Subcutaneous abdominal adipose tissue (tissue), 5 donors: Measurements from ENCODE around the gene HTR2A.

ENCODE experiments used
- H3K27ac ChIP-seq: one replicate; pipeline ENCODE4 v1.7.0; 2013; ENCODE audit warnings: low read depth, mild to moderate bottlenecking, inconsistent platforms, low read length, moderate library complexity
- H3K27me3 ChIP-seq, 5 donors: one replicate each; pipeline ENCODE4 v1.7.0; 2013; ENCODE audit warnings: low read length in 5 of 5, inconsistent platforms in 1 of 5; ENCODE audit not compliant: control insufficient read depth in 5 of 5, insufficient read depth in 4 of 5
- H3K36me3 ChIP-seq, 5 donors: one replicate each; pipeline ENCODE4 v1.7.0; 2013; ENCODE audit warnings: low read length in 5 of 5; ENCODE audit not compliant: control insufficient read depth in 5 of 5, insufficient read depth in 5 of 5
- H3K4me1 ChIP-seq, 5 donors: one replicate each; pipeline ENCODE4 v1.7.0; 2013; ENCODE audit warnings: low read length in 5 of 5, mild to moderate bottlenecking in 3 of 5, moderate library complexity in 1 of 5; ENCODE audit not compliant: control insufficient read depth in 5 of 5, insufficient read depth in 5 of 5
- H3K4me3 ChIP-seq, 5 donors: one replicate each; pipeline ENCODE4 v1.7.0; 2013; ENCODE audit warnings: low read length in 5 of 5, low read depth in 1 of 5
- H3K9ac ChIP-seq, 5 donors: one replicate each; pipeline ENCODE4 v1.7.0; 2013; ENCODE audit warnings: low read length in 5 of 5, mild to moderate bottlenecking in 4 of 5, moderate library complexity in 3 of 5
- H3K9me3 ChIP-seq, 5 donors: one replicate each; pipeline ENCODE4 v1.7.0; 2013; ENCODE audit warnings: low read length in 5 of 5; ENCODE audit not compliant: control insufficient read depth in 5 of 5
- donor health status: healthy.
- donor health status: healthy.
- donor health status: healthy.
- donor health status: healthy.
- donor health status: healthy.

Gene HTR2A

DNA sequence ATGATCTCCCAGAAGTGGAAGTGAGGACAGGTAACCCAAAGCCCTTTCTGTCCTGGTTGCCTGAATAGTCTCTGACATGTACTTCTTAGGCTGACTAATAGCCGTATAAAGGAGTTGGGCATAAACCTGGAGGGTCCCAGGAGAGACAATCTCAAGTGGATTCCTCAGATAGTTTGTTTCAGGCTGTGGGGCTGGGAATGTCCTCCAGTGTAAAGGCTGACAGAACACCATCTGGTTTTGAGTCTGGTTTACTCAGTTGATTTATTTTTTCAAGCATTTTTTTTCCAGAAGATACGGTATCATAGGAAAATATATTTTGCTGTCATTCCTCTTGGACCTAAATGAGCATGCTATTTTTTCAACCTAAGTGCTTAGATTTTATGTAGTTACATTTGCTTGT lies 15.2 kb downstream of the HTR2A start:
- Histone ChIP-seq H3K27me3 (peaks cover 0 to 5% (median 2%) of the 10 kb centered on the region in 5 donors), H3K9me3 (no peaks in the 10 kb centered on the region), H3K27ac (no peak overlapping the region), H3K9ac (no peak overlapping the region), H3K4me3 (no peak overlapping the region), H3K36me3 (no peaks in the 10 kb centered on the region), H3K4me1 (no peaks in the 10 kb centered on the region)

DNA sequence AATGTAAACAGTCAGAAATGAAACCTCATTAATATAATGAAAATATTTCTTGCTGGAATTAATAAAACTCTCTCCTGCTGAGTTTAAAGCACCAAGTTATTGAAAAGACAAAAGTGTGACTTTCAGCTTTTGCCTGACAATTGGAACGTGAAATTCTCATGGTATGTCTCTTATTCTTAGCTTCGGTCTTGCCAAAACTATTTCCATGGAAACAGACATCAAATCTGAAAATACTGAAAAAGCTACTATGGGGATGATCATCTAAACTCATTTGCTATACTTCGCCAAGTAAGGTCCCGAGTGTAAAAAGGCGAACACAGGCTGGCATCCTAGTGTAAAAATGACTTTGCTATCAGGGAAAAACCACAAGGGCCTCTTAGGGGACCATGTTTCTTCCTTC lies 22.8 kb downstream of the HTR2A start:
- Histone ChIP-seq H3K27ac (no peak overlapping the region), H3K36me3 (no peaks in the 10 kb centered on the region), H3K27me3 (peaks cover 0 to 2% (median 0%) of the 10 kb centered on the region in 5 donors), H3K4me1 (no peaks in the 10 kb centered on the region), H3K4me3 (no peak overlapping the region), H3K9ac (no peak overlapping the region), H3K9me3 (no peaks in the 10 kb centered on the region)

DNA sequence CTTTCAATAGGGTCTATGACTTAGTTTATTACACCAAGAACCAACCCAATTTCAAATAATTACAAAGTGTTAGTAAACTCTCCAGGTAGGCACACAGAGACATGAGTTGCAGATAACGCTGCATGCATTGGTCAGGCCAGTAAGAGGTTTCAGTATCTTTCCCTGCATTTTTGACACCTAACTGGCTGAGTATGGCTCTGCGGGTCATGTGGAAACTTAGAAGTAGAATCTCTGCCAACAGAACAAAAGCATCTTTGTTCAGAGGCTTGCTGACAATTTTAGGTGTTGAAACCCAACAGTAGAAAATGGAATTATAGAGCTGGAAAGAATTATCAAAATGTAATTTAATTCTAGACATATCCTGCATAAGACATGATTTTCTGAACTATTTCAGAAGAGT lies 25.3 kb downstream of the HTR2A start:
- Histone ChIP-seq H3K9me3 (no peaks in the 10 kb centered on the region), H3K27me3 (no peaks in the 10 kb centered on the region)

DNA sequence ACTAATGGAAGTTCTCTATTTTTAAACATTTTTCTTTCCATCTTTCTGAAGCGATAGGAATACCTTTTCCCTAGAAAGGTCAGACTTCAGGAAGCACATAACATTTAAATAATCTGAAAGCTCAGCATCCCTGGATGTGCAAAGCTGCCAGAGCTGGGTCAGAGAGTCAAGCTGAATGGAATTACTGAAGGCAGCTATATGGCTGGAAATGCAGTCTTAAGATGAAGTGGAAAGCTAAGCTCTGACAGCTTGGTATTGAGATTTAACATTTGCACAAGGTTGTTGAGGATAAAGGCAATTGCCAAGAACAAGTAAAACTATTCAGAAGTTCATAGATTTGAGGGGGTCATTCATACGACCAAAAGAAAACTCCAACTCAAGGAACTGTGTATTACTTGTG lies 28.8 kb downstream of the HTR2A start:
- Histone ChIP-seq H3K9me3 (no peaks in the 10 kb centered on the region), H3K27ac (no peak overlapping the region), H3K36me3 (no peaks in the 10 kb centered on the region), H3K27me3 (no peaks in the 10 kb centered on the region), H3K9ac (no peak overlapping the region), H3K4me1 (no peaks in the 10 kb centered on the region), H3K4me3 (no peak overlapping the region)

More for the DNA sequence above, 25.3 kb downstream of the HTR2A start:
- no peak overlapping the region for H3K9ac ChIP-seq
- H3K36me3 ChIP-seq = no peaks in the 10 kb centered on the region
- no peaks in the 10 kb centered on the region for H3K4me1 ChIP-seq
- no peak overlapping the region for H3K4me3 ChIP-seq
- H3K27ac ChIP-seq = no peak overlapping the region

DNA sequence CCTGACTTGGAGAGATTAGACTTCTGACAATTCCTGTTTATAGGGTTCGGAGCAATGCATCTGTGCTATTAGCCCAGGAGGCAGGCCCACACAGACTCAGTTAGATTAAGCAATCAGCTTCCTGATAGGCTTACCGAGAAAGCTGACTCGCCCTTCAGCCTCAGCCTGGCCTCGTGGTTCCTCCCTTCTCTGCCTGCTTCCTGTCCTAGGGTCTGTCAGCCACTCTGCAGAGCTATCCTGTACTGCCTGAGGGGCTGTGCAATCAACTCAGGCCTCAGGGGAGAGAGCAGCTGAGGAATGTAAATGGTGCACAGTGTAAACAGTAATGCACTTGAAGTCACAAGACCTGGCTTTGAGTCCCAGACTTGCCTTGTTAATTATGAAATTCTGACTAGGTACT lies 30.7 kb downstream of the HTR2A start:
- Histone ChIP-seq H3K9me3 (no peaks in the 10 kb centered on the region), H3K9ac (no peak overlapping the region), H3K36me3 (no peaks in the 10 kb centered on the region), H3K4me1 (no peaks in the 10 kb centered on the region), H3K27me3 (no peaks in the 10 kb centered on the region), H3K27ac (no peak overlapping the region), H3K4me3 (no peak overlapping the region)

DNA sequence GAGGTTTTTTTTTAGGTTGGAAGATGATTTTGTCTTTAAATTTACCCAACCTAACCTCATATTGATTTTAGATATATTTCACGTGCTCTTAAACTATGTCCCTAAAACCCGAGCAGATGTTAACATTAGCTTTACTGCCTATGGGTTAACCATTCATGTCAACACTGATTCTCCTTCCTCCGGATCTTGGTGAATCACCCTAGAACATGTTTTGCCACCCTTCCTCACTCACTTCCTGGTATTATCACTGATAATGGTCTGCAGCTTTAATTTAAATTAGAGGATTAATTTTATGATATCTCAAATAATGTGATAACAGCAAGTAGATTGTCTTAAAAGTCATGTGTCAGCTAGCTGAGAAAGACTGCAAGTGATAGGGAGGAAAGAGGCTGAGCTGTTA lies 31.9 kb downstream of the HTR2A start:
- no peaks in the 10 kb centered on the region for H3K27me3 ChIP-seq
- H3K9ac ChIP-seq = no peak overlapping the region
- H3K27ac ChIP-seq = no peak overlapping the region
- no peak overlapping the region for H3K4me3 ChIP-seq
- H3K4me1 ChIP-seq = no peaks in the 10 kb centered on the region
- H3K36me3 ChIP-seq = no peaks in the 10 kb centered on the region
- H3K9me3 ChIP-seq = no peaks in the 10 kb centered on the region

DNA sequence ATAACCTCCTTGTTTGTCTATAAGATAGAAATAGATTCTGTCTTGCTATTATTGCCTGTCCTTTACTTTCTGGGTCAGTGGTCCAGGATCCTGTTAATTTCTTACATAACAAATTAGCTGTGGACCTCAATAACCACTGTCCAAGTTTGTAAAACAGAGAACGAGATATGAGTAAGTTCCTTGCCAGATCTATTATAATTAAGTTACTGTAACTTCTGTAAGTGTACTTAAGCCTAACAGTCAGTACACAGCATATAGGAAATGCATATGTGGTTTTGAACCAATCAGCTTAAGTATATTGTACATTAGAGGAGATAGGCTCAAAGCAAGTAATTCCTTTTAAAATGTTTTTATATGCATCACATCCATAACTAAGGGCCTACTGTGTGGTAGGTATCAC lies 34.9 kb downstream of the HTR2A start:
- no peaks in the 10 kb centered on the region for H3K4me1 ChIP-seq
- no peaks in the 10 kb centered on the region for H3K9me3 ChIP-seq
- no peaks in the 10 kb centered on the region for H3K27me3 ChIP-seq
- no peak overlapping the region for H3K4me3 ChIP-seq
- no peak overlapping the region for H3K27ac ChIP-seq
- no peaks in the 10 kb centered on the region for H3K36me3 ChIP-seq
- no peak overlapping the region for H3K9ac ChIP-seq

DNA sequence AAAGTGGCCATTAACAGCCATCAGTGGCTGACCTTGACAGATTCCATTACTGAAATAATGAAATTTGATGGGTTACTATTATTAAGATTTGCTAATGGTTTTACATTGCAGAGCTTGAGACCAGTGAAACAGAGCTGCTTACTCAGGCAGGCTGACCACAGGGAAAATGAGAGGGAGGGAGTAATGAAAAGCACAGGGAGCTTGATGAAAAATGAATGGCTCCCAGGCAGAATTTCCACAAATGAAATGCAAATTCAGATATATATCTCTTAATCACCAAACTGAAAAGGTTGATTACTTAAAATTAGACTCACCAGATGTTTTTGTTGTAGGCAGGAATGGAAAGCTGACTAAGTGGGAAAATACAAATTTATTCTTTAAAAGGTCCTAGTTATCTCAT lies 36.1 kb downstream of the HTR2A start:
- Histone ChIP-seq H3K4me1 (no peaks in the 10 kb centered on the region), H3K27ac (no peak overlapping the region), H3K9me3 (no peaks in the 10 kb centered on the region), H3K4me3 (no peak overlapping the region), H3K9ac (no peak overlapping the region), H3K36me3 (no peaks in the 10 kb centered on the region), H3K27me3 (no peaks in the 10 kb centered on the region)

DNA sequence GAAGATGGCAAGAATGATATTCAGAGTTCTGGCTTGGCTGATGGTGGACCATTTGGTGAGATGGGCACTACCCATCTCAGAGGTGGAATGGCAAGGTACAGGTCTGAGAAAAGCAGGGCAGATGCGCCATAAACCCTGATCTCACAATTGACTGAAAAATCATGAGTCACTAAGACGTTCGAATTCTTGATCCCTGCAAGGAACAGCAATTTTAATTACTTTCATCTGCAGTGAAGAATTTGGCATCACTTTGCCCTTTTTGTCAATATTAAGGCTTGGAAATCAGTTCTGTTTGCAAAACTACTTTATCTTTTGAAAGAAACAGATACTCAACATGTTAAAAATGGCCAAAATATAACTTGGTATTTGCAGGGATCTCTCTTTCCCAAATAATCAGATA lies 38.1 kb downstream of the HTR2A start:
- Histone ChIP-seq H3K4me3 (no peak overlapping the region), H3K9me3 (no peaks in the 10 kb centered on the region), H3K36me3 (no peaks in the 10 kb centered on the region)

DNA sequence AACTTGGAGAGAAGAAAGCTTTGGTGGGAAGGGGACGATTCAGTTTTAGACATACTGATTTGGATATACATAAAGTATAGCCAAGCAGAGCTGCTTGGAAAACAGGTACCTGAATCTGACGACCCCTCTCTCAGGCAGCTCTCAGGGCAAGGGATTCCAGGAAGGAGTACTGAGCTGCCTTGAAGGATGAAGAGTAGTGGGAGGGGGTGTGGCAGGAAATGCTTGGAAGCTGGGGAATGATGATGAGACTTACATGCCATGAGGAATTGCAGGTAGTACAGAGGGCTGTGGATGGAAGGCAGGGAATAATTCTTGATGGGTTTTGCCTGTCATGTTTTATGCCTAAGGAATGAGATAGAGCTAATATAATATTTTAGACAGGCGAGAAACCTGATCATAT lies 38.7 kb downstream of the HTR2A start:
- no peaks in the 10 kb centered on the region for H3K36me3 ChIP-seq
- no peak overlapping the region for H3K4me3 ChIP-seq
- no peak overlapping the region for H3K27ac ChIP-seq
- no peaks in the 10 kb centered on the region for H3K27me3 ChIP-seq
- no peak overlapping the region for H3K9ac ChIP-seq
- no peaks in the 10 kb centered on the region for H3K4me1 ChIP-seq
- no peaks in the 10 kb centered on the region for H3K9me3 ChIP-seq

More for the DNA sequence above, 38.1 kb downstream of the HTR2A start:
- Histone ChIP-seq H3K27ac (no peak overlapping the region), H3K9ac (no peak overlapping the region), H3K4me1 (no peaks in the 10 kb centered on the region), H3K27me3 (no peaks in the 10 kb centered on the region)

DNA sequence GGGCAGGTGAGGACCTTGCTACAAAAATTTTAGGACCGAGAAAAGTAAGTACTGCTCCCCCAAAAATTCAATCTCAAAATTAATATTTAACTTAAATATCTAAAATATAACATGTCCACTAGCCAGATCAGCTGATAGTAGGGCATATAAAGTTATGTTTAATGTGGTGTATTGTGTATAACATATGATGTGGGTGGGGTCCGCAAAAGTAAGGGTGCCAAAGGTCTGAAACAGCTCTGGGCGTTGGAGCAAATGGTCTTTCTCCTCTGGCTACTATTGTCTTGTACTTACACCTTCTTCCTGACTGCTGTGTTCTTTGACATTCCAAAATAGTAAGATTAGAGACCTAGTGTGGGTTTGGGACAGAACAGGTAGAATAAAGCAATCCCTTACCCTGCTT lies 41.2 kb downstream of the HTR2A start:
- no peak overlapping the region for H3K4me3 ChIP-seq
- no peaks in the 10 kb centered on the region for H3K36me3 ChIP-seq
- H3K4me1 ChIP-seq = no peaks in the 10 kb centered on the region

More for the DNA sequence above, 41.2 kb downstream of the HTR2A start:
- Histone ChIP-seq H3K9ac (no peak overlapping the region), H3K27me3 (no peaks in the 10 kb centered on the region), H3K9me3 (no peaks in the 10 kb centered on the region), H3K27ac (no peak overlapping the region)
